Gastroesophageal sphincter (tissue), 3 donors: ENCODE data around the gene C14orf180.

Experiments
- EP300 ChIP-seq: sonication (generic); formaldehyde crosslinking; IDR thresholded peaks from one replicate; pipeline ENCODE4 v1.6.1; 2017; ENCODE audit warnings: antibody characterized with exemption, mild to moderate bottlenecking
- POLR2A ChIP-seq, 2 donors: fragments of 450-650 bp; IDR thresholded peaks; one replicate each; pipeline ENCODE4 v1.6.1; 2017; ENCODE audit warnings: antibody characterized with exemption in 2 of 2, mild to moderate bottlenecking in 2 of 2, moderate library complexity in 1 of 2
- POLR2AphosphoS5 ChIP-seq: sonication (generic); formaldehyde crosslinking; IDR thresholded peaks from one replicate; pipeline ENCODE4 v1.6.1; 2017; ENCODE audit warnings: antibody characterized with exemption
- TF ChIP-seq, protein P1 (sequence below), 4 experiments: fragments of 200-600 bp in 2 of 4; fragments of 450-650 bp in 2 of 4; sonication (generic) in 1 of 4; IDR thresholded peaks; one replicate each; pipeline ENCODE4 v1.5.1; 2017 to 2019; ENCODE audit warnings: antibody characterized with exemption in 4 of 4, mild to moderate bottlenecking in 2 of 4, moderate library complexity in 2 of 4

DNA sequence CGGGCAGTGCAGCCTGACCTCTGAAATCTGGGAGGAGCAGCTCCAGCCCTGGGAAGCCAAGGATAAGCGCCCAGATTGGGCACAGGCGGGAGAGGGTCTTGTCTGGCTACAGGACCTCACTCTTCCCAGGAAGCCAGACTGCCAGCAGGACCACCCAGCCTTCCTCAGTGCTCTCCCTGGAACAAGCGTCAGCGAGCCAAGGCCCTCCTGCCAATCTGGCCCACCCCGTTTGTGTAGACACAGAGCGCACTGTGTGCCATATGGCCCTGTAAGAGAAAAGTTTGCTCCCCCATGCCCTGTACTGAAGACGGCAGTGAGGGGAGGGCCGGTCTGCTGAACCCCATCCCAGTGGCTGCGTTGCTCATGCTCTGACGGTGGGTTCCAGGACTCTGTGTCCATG is 1.2 kb upstream of the C14orf180 start:
- TF ChIP-seq, protein P1, sequence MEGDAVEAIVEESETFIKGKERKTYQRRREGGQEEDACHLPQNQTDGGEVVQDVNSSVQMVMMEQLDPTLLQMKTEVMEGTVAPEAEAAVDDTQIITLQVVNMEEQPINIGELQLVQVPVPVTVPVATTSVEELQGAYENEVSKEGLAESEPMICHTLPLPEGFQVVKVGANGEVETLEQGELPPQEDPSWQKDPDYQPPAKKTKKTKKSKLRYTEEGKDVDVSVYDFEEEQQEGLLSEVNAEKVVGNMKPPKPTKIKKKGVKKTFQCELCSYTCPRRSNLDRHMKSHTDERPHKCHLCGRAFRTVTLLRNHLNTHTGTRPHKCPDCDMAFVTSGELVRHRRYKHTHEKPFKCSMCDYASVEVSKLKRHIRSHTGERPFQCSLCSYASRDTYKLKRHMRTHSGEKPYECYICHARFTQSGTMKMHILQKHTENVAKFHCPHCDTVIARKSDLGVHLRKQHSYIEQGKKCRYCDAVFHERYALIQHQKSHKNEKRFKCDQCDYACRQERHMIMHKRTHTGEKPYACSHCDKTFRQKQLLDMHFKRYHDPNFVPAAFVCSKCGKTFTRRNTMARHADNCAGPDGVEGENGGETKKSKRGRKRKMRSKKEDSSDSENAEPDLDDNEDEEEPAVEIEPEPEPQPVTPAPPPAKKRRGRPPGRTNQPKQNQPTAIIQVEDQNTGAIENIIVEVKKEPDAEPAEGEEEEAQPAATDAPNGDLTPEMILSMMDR (IDR thresholded peaks at IDR 0.05): no peak
- TF ChIP-seq POLR2A (IDR thresholded peaks at IDR 0.05) (no peak), POLR2AphosphoS5 (no peak), EP300 (no peak)
